ENCODE data around the gene RPGRIP1. TPM values are rescaled to one million over a fixed set of nuclear protein-coding genes. Genes with fewer than 3 reads are reported as not detected.

The RPGRIP1 gene
- total and polyA plus RNA-seq, 9 of the 15 experiments (the other 6 are each of a cell fraction or from before 2014, with no cell fraction given) = 0.47 to 0.95 (median 0.65) TPM; not detected in 1

GRCh38 chr14:21244544-21244943, 35.3 kb upstream of the RPGRIP1 start (continued):
- TF ChIP-seq, protein P1, sequence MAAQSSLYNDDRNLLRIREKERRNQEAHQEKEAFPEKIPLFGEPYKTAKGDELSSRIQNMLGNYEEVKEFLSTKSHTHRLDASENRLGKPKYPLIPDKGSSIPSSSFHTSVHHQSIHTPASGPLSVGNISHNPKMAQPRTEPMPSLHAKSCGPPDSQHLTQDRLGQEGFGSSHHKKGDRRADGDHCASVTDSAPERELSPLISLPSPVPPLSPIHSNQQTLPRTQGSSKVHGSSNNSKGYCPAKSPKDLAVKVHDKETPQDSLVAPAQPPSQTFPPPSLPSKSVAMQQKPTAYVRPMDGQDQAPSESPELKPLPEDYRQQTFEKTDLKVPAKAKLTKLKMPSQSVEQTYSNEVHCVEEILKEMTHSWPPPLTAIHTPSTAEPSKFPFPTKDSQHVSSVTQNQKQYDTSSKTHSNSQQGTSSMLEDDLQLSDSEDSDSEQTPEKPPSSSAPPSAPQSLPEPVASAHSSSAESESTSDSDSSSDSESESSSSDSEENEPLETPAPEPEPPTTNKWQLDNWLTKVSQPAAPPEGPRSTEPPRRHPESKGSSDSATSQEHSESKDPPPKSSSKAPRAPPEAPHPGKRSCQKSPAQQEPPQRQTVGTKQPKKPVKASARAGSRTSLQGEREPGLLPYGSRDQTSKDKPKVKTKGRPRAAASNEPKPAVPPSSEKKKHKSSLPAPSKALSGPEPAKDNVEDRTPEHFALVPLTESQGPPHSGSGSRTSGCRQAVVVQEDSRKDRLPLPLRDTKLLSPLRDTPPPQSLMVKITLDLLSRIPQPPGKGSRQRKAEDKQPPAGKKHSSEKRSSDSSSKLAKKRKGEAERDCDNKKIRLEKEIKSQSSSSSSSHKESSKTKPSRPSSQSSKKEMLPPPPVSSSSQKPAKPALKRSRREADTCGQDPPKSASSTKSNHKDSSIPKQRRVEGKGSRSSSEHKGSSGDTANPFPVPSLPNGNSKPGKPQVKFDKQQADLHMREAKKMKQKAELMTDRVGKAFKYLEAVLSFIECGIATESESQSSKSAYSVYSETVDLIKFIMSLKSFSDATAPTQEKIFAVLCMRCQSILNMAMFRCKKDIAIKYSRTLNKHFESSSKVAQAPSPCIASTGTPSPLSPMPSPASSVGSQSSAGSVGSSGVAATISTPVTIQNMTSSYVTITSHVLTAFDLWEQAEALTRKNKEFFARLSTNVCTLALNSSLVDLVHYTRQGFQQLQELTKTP (IDR thresholded peaks at IDR 0.05; ENCODE audit: low read depth in 1 of 2, partially characterized antibody in 2 of 2) = no peak
- TF ChIP-seq TRIM24 (IDR thresholded peaks at IDR 0.05) = no peak
- TF ChIP-seq ZNF398 (CRISPR knock-in tag; IDR thresholded peaks at IDR 0.05) = no peak
- no peak for TF ChIP-seq ZNF586 (CRISPR knock-in tag; conservative IDR thresholded peaks at IDR 0.05)
- TF ChIP-seq ZNF134 (CRISPR knock-in tag; conservative IDR thresholded peaks at IDR 0.05) = no peak
- no peak for TF ChIP-seq ERF (CRISPR knock-in tag; IDR thresholded peaks at IDR 0.05)
- TF ChIP-seq ZNF655 (CRISPR knock-in tag; IDR thresholded peaks at IDR 0.05) = no peak
- TF ChIP-seq MGA (IDR thresholded peaks at IDR 0.05) = no peak
